ENCODE results near the gene PALM. TPM values are rescaled to one million over a fixed set of nuclear protein-coding genes. Genes with fewer than 3 reads are reported as not detected.

PALM gene
- polyA plus RNA-seq, 2 of the 4 experiments (the other 2 are of a cell fraction): 3.0 to 15.7 TPM

- TF ChIP-seq USF2 (IDR thresholded peaks at IDR 0.05) (0 out of 2 replicates have a peak, but pooled peaks have one; percentile 1), GATA3 (IDR thresholded peaks at IDR 0.05; ENCODE audit: borderline replicate concordance) (no peak)
Observed at GRCh38 chr19:750640-751423, 42.1 kb downstream of the PALM start, which contains the start of gene MISP (continued).

- 0% methylated on average over 3 of the region's 30 CpGs for whole genome bisulfite sequencing (ENCODE audit: missing lambda C conversion rate)
- DNase-seq (ENCODE audit: low read depth in 1 of 2, low spot score in 1 of 2): peak; percentile 84 to 90
- Histone ChIP-seq H3K9me3 (peaks cover 18% of the 10 kb centered on the region; the same call in 2 of the 3 replicates), H3K4me1 (peaks cover 33% of the 10 kb centered on the region), H3K4me3 (peak overlapping the region; percentile 89), H3K4me2 (peak overlapping the region; percentile 91), H3K27ac (peak overlapping the region; percentile 99 to 100)
- POLR2A ChIA-PET: interaction anchor here (0.5 to 2.6 kb wide), 12 partner anchors 10 to 517 kb away, joined by 3 to 26 read pairs (median 9); partner anchors contain the start of genes CIRBP and FSTL3
- CTCF ChIA-PET: interaction anchor here (1.0 to 4.1 kb wide), 4 partner anchors 11 to 105 kb away, joined by 4 to 23 read pairs (median 11); no protein-coding TSS in a partner anchor
- FAIRE-seq: no peak
- ATAC-seq: peak; percentile 73 to 74
- no peak; the same call in 1 of the 2 replicates for TF ChIP-seq ATOH8 (CRISPR knock-in tag; IDR thresholded peaks at IDR 0.05; ENCODE audit: low read depth)
- TF ChIP-seq TFCP2L1 (CRISPR knock-in tag; IDR thresholded peaks at IDR 0.05): 0 out of 2 replicates have a peak, but pooled peaks have one; percentile 56
- TF ChIP-seq FOSL2 (IDR thresholded peaks at IDR 0.05): no peak
- TF ChIP-seq FOSL2 (CRISPR knock-in tag; IDR thresholded peaks at IDR 0.05): peak; percentile 71
- no peak; the same call in 1 of the 2 replicates for TF ChIP-seq PHF8 (IDR thresholded peaks at IDR 0.05; ENCODE audit: borderline replicate concordance, low read depth)
- TF ChIP-seq POLR2A (IDR thresholded peaks at IDR 0.05; ENCODE audit: low read length): peak; percentile 47
- peak; percentile 58 for TF ChIP-seq MAX (IDR thresholded peaks at IDR 0.05)
- TF ChIP-seq ZC3H11A (IDR thresholded peaks at IDR 0.05): no peak
- TF ChIP-seq EHF (CRISPR knock-in tag; IDR thresholded peaks at IDR 0.05): peak; percentile 56; the same call in 1 of the 2 replicates
- TF ChIP-seq REST (IDR thresholded peaks at IDR 0.05): no peak
- TF ChIP-seq TP53 (CRISPR knock-in tag; IDR thresholded peaks at IDR 0.05): peak; percentile 81; the same call in 1 of the 2 replicates
- no peak for TF ChIP-seq USF2 (IDR thresholded peaks at IDR 0.05)
- TF ChIP-seq PBX3 (IDR thresholded peaks at IDR 0.05): 0 out of 2 replicates have a peak, but pooled peaks have one; percentile 31
- no peak for TF ChIP-seq CHD4 (IDR thresholded peaks at IDR 0.05; ENCODE audit: borderline replicate concordance)
- no peak for TF ChIP-seq HOXA7 (CRISPR knock-in tag; IDR thresholded peaks at IDR 0.05)
- TF ChIP-seq JUNB (IDR thresholded peaks at IDR 0.05): 0 out of 2 replicates have a peak, but pooled peaks have one; percentile 19
- peak; percentile 98 for TF ChIP-seq ZFP36 (IDR thresholded peaks at IDR 0.05; ENCODE audit: borderline replicate concordance, partially characterized antibody)
- no peak for TF ChIP-seq CHD2 (IDR thresholded peaks at IDR 0.05; ENCODE audit: low read length, partially characterized antibody)
- no peak for TF ChIP-seq MAZ (IDR thresholded peaks at IDR 0.05; ENCODE audit: borderline replicate concordance, low read depth, low read length)
- TF ChIP-seq HOXB13 (CRISPR knock-in tag; IDR thresholded peaks at IDR 0.05; ENCODE audit: low read depth): 0 out of 2 replicates have a peak, but pooled peaks have one; percentile 41
- no peak for TF ChIP-seq KDM5A (IDR thresholded peaks at IDR 0.05)
- no peak for TF ChIP-seq ZSCAN20 (CRISPR knock-in tag; IDR thresholded peaks at IDR 0.05)
- TF ChIP-seq RARB (CRISPR knock-in tag; IDR thresholded peaks at IDR 0.05): peak; percentile 57; the same call in 1 of the 2 replicates
- no peak for TF ChIP-seq RAD21 (conservative IDR thresholded peaks at IDR 0.05 in 1 of 2, IDR thresholded peaks at IDR 0.05 in 1 of 2)
- TF ChIP-seq JUN (IDR thresholded peaks at IDR 0.05): peak; percentile 49 to 55; a peak in 4 of 5 replicates
- peak; percentile 71; the same call in 1 of the 2 replicates for TF ChIP-seq POLR2AphosphoS2 (conservative IDR thresholded peaks at IDR 0.05; ENCODE audit: low read length)
- no peak for TF ChIP-seq MAFK (IDR thresholded peaks at IDR 0.05; ENCODE audit: partially characterized antibody)
Observed at GRCh38 chr19:751501-752341, 43.0 kb downstream of the PALM start.

Data from A549 (cell line).